Fibroblast of skin of right biceps (primary cell): ENCODE data around the gene PDGFB.

ENCODE experiments used
- DNase-seq: peaks from one replicate; pipeline ENCODE4 v3.0.0-alpha.2; 2013

The PDGFB gene

GRCh38 chr22:39276440-39277141, 31.8 kb upstream of the PDGFB start:
- DNase-seq: no peak

GRCh38 chr22:39275814-39276439, 31.1 kb upstream of the PDGFB start:
- DNase-seq: no peak

GRCh38 chr22:39273950-39274887, 29.4 kb upstream of the PDGFB start:
- DNase-seq: no peak

- DNase-seq: no peak
Observed at GRCh38 chr22:39270792-39271191, 26.0 kb upstream of the PDGFB start.

- DNase-seq: no peak
Observed at GRCh38 chr22:39270280-39270679, 25.5 kb upstream of the PDGFB start.

GRCh38 chr22:39269095-39269790, 24.5 kb upstream of the PDGFB start:
- no peak for DNase-seq

- no peak for DNase-seq
Observed at GRCh38 chr22:39268645-39269044, 23.9 kb upstream of the PDGFB start.

GRCh38 chr22:39267974-39268373, 23.2 kb upstream of the PDGFB start:
- DNase-seq: no peak

- no peak for DNase-seq
Observed at GRCh38 chr22:39266398-39267030, 21.7 kb upstream of the PDGFB start.

- no peak for DNase-seq
Observed at GRCh38 chr22:39265143-39265886, 20.5 kb upstream of the PDGFB start.

- no peak for DNase-seq
Observed at GRCh38 chr22:39264349-39265038, 19.7 kb upstream of the PDGFB start.

GRCh38 chr22:39263626-39264348, 19.0 kb upstream of the PDGFB start:
- DNase-seq: no peak

- DNase-seq: no peak
Observed at GRCh38 chr22:39259666-39260065, 14.9 kb upstream of the PDGFB start.

- no peak for DNase-seq
Observed at GRCh38 chr22:39257901-39258475, 13.2 kb upstream of the PDGFB start.

- no peak for DNase-seq
Observed at GRCh38 chr22:39256979-39257378, 12.2 kb upstream of the PDGFB start.

- DNase-seq: no peak
Observed at GRCh38 chr22:39256186-39256552, 11.4 kb upstream of the PDGFB start.

GRCh38 chr22:39255449-39256185, 10.8 kb upstream of the PDGFB start:
- DNase-seq: no peak

- peak; percentile 75 for DNase-seq
Observed at GRCh38 chr22:39254789-39255298, 10.1 kb upstream of the PDGFB start.

GRCh38 chr22:39254122-39254521, 9.3 kb upstream of the PDGFB start:
- DNase-seq: no peak
